GF-D8 (cell line): Measurements from ENCODE around the gene ZNG1A.
"Not testable (repeated sequence)": the region's sequence is repeated elsewhere in the genome, so short reads cannot be mapped to it uniquely, and the experiment has no call there.

Experiments
- DNase-seq: peaks from one replicate; lab custom pipeline; 2025; lab: John Stamatoyannopoulos, UW

The ZNG1A gene

GRCh38 chr9:178140-178825 is 573 bp downstream of the ZNG1A start:
- DNase-seq = not testable (repeated sequence)

GRCh38 chr9:169757-170156 is 9.1 kb downstream of the ZNG1A start:
- not testable (repeated sequence) for DNase-seq

- DNase-seq = not testable (repeated sequence)
Observed at GRCh38 chr9:159871-160270, 19.0 kb downstream of the ZNG1A start.

- not testable (repeated sequence) for DNase-seq
Observed at GRCh38 chr9:151173-151572, 27.7 kb downstream of the ZNG1A start.

GRCh38 chr9:139880-140279 is 39.0 kb downstream of the ZNG1A start:
- DNase-seq = not testable (repeated sequence)

- not testable (repeated sequence) for DNase-seq
Observed at GRCh38 chr9:117995-118467, 60.8 kb downstream of the ZNG1A start, which contains the start of gene FOXD4. TSS of gene FOXD4 (minus strand) at chr9:118417. CDS start at chr9:118119, 298 bp downstream.

- DNase-seq = not testable (repeated sequence)
Observed at GRCh38 chr9:117144-117994, 61.5 kb downstream of the ZNG1A start.

- not testable (repeated sequence) for DNase-seq
Observed at GRCh38 chr9:116239-117077, 62.4 kb downstream of the ZNG1A start.

GRCh38 chr9:115118-115451 is 63.8 kb downstream of the ZNG1A start:
- not testable (repeated sequence) for DNase-seq

- DNase-seq = not testable (repeated sequence)
Observed at GRCh38 chr9:114267-115117, 64.4 kb downstream of the ZNG1A start.

- DNase-seq = not testable (repeated sequence)
Observed at GRCh38 chr9:113468-114266, 65.2 kb downstream of the ZNG1A start.

- not testable (repeated sequence) for DNase-seq
Observed at GRCh38 chr9:112589-113467, 66.0 kb downstream of the ZNG1A start.

GRCh38 chr9:110672-111071 is 68.2 kb downstream of the ZNG1A start:
- not testable (repeated sequence) for DNase-seq

GRCh38 chr9:109540-109939 is 69.3 kb downstream of the ZNG1A start:
- not testable (repeated sequence) for DNase-seq

GRCh38 chr9:108742-109495 is 69.9 kb downstream of the ZNG1A start:
- DNase-seq = not testable (repeated sequence)

- DNase-seq = not testable (repeated sequence)
Observed at GRCh38 chr9:105991-106390, 72.9 kb downstream of the ZNG1A start.

- DNase-seq = not testable (repeated sequence)
Observed at GRCh38 chr9:100430-100829, 78.4 kb downstream of the ZNG1A start.

- DNase-seq = not testable (repeated sequence)
Observed at GRCh38 chr9:99867-100266, 79.0 kb downstream of the ZNG1A start.
